Measurements from ENCODE around the gene CENPO.
"Not testable (repeated sequence)": the region's sequence is repeated elsewhere in the genome, so short reads cannot be mapped to it uniquely, and the experiment has no call there.

Gene CENPO

GRCh38 chr2:24793761-24794435 is 673 bp downstream of the CENPO start:
- no peak for TF ChIP-seq CTCF (IDR thresholded peaks at IDR 0.05; ENCODE audit: low read depth, low read length)
- in situ Hi-C loops (cut with HindIII; ENCODE audit: low sequenced_read_pairs) = no loop called here
- peak; percentile 46 for DNase-seq (ENCODE audit: low read depth, low spot score)
- H3K4me3 ChIP-seq (ENCODE audit: low read depth, low read length) = peak overlapping the region; percentile 78

- no peak overlapping the region for H3K4me3 ChIP-seq (ENCODE audit: low read depth, low read length)
- no peak for DNase-seq (ENCODE audit: low read depth, low spot score)
- TF ChIP-seq CTCF (IDR thresholded peaks at IDR 0.05; ENCODE audit: low read depth, low read length) = no peak
- in situ Hi-C loops (cut with HindIII; ENCODE audit: low sequenced_read_pairs) = no loop called here
Observed at GRCh38 chr2:24797644-24798043, 4.4 kb downstream of the CENPO start.

GRCh38 chr2:24800487-24800886 is 7.3 kb downstream of the CENPO start:
- in situ Hi-C loops (cut with HindIII; ENCODE audit: low sequenced_read_pairs); H3K4me3 ChIP-seq (ENCODE audit: low read depth, low read length); DNase-seq (ENCODE audit: low read depth, low spot score): not testable (repeated sequence)

GRCh38 chr2:24805811-24806660 is 12.8 kb downstream of the CENPO start:
- DNase-seq (ENCODE audit: low read depth, low spot score); in situ Hi-C loops (cut with HindIII; ENCODE audit: low sequenced_read_pairs); H3K4me3 ChIP-seq (ENCODE audit: low read depth, low read length): not testable (repeated sequence)

- no peak for TF ChIP-seq CTCF (IDR thresholded peaks at IDR 0.05; ENCODE audit: low read depth, low read length)
- in situ Hi-C loops (cut with HindIII; ENCODE audit: low sequenced_read_pairs) = no loop called here
- no peak overlapping the region for H3K4me3 ChIP-seq (ENCODE audit: low read depth, low read length)
- no peak for DNase-seq (ENCODE audit: low read depth, low spot score)
Observed at GRCh38 chr2:24806661-24807036, 13.4 kb downstream of the CENPO start.

GRCh38 chr2:24809316-24810007 is 16.2 kb downstream of the CENPO start:
- TF ChIP-seq CTCF (IDR thresholded peaks at IDR 0.05; ENCODE audit: low read depth, low read length) = no peak
- in situ Hi-C loops (cut with HindIII; ENCODE audit: low sequenced_read_pairs) = no loop called here
- H3K4me3 ChIP-seq (ENCODE audit: low read depth, low read length) = no peak overlapping the region
- no peak for DNase-seq (ENCODE audit: low read depth, low spot score)

GRCh38 chr2:24813691-24814137 is 20.5 kb downstream of the CENPO start:
- H3K4me3 ChIP-seq (ENCODE audit: low read depth, low read length) = no peak overlapping the region
- no peak for DNase-seq (ENCODE audit: low read depth, low spot score)
- in situ Hi-C loops (cut with HindIII; ENCODE audit: low sequenced_read_pairs) = no loop called here
- no peak for TF ChIP-seq CTCF (IDR thresholded peaks at IDR 0.05; ENCODE audit: low read depth, low read length)

Data from astrocyte of the spinal cord (primary cell).